ENCODE measurements around the gene IPO7. TPM values are rescaled to one million over a fixed set of nuclear protein-coding genes. Genes with fewer than 3 reads are reported as not detected.

The IPO7 gene
- total RNA-seq, 1 experiment from 2014 or later = 205 TPM

DNA sequence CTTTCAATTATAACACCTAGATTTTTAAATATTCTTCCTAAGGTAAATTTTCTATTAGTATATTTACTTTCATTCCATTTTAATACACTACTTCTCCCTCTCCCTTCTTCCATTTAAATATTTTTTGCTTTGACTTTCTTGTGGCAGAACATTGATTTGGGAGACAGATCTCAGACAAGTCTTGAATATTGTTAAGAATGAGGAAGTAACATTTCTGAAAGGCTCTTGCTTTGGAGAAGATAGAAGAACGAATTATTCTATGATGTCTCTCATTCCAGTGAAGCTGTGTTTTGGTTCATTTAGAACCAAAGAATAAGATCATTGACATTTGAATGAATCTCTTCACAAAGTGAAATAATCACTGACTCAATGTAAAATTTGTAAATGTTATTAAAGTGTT, 2.4 kb downstream of the IPO7 start:
- Histone ChIP-seq H3K27me3 (ENCODE audit: insufficient read depth, low read length) (no peaks in the 10 kb centered on the region), H3K9ac (ENCODE audit: extremely low read depth, insufficient read length, low read length) (no peak overlapping the region), H3K4ac (ENCODE audit: low read depth, low read length) (no peak overlapping the region), H3K4me2 (ENCODE audit: insufficient read depth, insufficient read length, low read length) (no peak overlapping the region), H2BK120ac (ENCODE audit: low read depth, low read length, poor library complexity, severe bottlenecking) (no peak overlapping the region), H4K20me1 (ENCODE audit: control insufficient read depth, insufficient read depth, insufficient read length) (no peaks in the 10 kb centered on the region), H3K23ac (ENCODE audit: insufficient read length, low read depth, low read length) (no peak overlapping the region), H3K79me1 (ENCODE audit: insufficient read depth, low read depth, low read length, poor library complexity, severe bottlenecking) (peaks cover 2% of the 10 kb centered on the region), H3K56ac (ENCODE audit: insufficient read length, low read depth, low read length) (no peak overlapping the region), H2AK5ac (ENCODE audit: insufficient read length, low read length) (no peak overlapping the region), H2AFZ (ENCODE audit: low read length) (no peak overlapping the region), H2BK15ac (ENCODE audit: low read depth, low read length) (no peak overlapping the region), H3K14ac (ENCODE audit: insufficient read depth, low read length) (no peak overlapping the region), H3K9me3 (ENCODE audit: control insufficient read depth, low read depth, low read length) (no peaks in the 10 kb centered on the region), H2BK20ac (ENCODE audit: low read depth, low read length, poor library complexity, severe bottlenecking) (no peak overlapping the region), H2BK5ac (ENCODE audit: insufficient read length, low read length) (no peak overlapping the region), H3K4me1 (ENCODE audit: insufficient read depth, low read length) (no peaks in the 10 kb centered on the region), H3K23me2 (ENCODE audit: insufficient read length, low read depth, low read length, poor library complexity, severe bottlenecking) (no peaks in the 10 kb centered on the region), H4K5ac (ENCODE audit: insufficient read length, low read depth, low read length) (no peak overlapping the region), H2BK12ac (ENCODE audit: insufficient read length, low read depth, low read length) (no peak overlapping the region), H3T11ph (ENCODE audit: low read length) (no peak overlapping the region), H4K8ac (replicated peaks; ENCODE audit: insufficient read length, low read depth, low read length) (no peak overlapping the region), H3K27ac (ENCODE audit: insufficient read length, low read depth, low read length) (no peak overlapping the region), H3K18ac (ENCODE audit: insufficient read length, low read depth, low read length) (no peak overlapping the region), H4K91ac (ENCODE audit: insufficient read length, low read depth, low read length) (no peak overlapping the region), H3K79me2 (ENCODE audit: insufficient read depth, low read length) (peaks cover 58% of the 10 kb centered on the region)
- peaks cover 15 to 23% of the 10 kb centered on the region in 2 experiments for H3K4me1 Mint-ChIP-seq
- TF ChIP-seq, protein P1, sequence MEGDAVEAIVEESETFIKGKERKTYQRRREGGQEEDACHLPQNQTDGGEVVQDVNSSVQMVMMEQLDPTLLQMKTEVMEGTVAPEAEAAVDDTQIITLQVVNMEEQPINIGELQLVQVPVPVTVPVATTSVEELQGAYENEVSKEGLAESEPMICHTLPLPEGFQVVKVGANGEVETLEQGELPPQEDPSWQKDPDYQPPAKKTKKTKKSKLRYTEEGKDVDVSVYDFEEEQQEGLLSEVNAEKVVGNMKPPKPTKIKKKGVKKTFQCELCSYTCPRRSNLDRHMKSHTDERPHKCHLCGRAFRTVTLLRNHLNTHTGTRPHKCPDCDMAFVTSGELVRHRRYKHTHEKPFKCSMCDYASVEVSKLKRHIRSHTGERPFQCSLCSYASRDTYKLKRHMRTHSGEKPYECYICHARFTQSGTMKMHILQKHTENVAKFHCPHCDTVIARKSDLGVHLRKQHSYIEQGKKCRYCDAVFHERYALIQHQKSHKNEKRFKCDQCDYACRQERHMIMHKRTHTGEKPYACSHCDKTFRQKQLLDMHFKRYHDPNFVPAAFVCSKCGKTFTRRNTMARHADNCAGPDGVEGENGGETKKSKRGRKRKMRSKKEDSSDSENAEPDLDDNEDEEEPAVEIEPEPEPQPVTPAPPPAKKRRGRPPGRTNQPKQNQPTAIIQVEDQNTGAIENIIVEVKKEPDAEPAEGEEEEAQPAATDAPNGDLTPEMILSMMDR (conservative IDR thresholded peaks at IDR 0.05) = no peak
- peaks cover 2 to 4% of the 10 kb centered on the region in 2 experiments; a peak in 1 of 5 replicates for H3K9me3 Mint-ChIP-seq
- H3K4me3 Mint-ChIP-seq = peak overlapping the region; percentile 96 to 97
- WGBS (ENCODE audit: extremely low coverage, insufficient read length, low lambda C conversion rate) = no CpG with 5 or more reads among the region's 1 CpG
- no peaks in the 10 kb centered on the region for H3K27me3 Mint-ChIP-seq (ENCODE audit: low read depth)
- H3K27ac Mint-ChIP-seq = peak overlapping the region in 1 of 3 experiments; percentile 2; a peak in 1 of 7 replicates
- no peak for DNase-seq
- H3K36me3 Mint-ChIP-seq (ENCODE audit: insufficient read depth in 1 of 3, low read depth in 3 of 3) = peaks cover 15 to 43% (median 17%) of the 10 kb centered on the region in 3 experiments; a peak in 6 of 7 replicates
